ENCODE results near the gene RIT2.

DNA sequence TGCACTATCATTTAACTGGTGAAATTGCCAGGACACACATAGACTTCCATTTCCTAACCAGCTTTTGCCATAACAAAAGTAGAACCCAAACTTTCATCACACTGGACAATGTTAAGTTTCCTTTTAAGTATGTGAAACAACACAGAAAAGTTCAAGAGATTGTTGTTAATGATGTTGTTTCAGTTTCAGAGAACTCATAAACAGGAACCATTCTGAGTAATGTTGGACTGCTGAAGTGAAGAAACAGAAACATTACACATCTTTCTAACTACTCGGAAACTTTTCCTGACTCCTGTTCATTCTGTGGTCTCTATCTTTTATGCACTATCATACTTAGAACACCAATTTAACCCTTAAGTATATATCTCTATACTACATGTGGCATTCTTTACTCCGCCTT lies 179.2 kb downstream of the RIT2 start:
- TF ChIP-seq, protein P1, sequence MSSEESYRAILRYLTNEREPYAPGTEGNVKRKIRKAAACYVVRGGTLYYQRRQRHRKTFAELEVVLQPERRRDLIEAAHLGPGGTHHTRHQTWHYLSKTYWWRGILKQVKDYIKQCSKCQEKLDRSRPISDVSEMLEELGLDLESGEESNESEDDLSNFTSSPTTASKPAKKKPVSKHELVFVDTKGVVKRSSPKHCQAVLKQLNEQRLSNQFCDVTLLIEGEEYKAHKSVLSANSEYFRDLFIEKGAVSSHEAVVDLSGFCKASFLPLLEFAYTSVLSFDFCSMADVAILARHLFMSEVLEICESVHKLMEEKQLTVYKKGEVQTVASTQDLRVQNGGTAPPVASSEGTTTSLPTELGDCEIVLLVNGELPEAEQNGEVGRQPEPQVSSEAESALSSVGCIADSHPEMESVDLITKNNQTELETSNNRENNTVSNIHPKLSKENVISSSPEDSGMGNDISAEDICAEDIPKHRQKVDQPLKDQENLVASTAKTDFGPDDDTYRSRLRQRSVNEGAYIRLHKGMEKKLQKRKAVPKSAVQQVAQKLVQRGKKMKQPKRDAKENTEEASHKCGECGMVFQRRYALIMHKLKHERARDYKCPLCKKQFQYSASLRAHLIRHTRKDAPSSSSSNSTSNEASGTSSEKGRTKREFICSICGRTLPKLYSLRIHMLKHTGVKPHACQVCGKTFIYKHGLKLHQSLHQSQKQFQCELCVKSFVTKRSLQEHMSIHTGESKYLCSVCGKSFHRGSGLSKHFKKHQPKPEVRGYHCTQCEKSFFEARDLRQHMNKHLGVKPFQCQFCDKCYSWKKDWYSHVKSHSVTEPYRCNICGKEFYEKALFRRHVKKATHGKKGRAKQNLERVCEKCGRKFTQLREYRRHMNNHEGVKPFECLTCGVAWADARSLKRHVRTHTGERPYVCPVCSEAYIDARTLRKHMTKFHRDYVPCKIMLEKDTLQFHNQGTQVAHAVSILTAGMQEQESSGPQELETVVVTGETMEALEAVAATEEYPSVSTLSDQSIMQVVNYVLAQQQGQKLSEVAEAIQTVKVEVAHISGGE (tag by site-specific recombination; conservative IDR thresholded peaks at IDR 0.05; ENCODE audit: low read depth): no peak
- TF ChIP-seq IKZF3 (tag by site-specific recombination; IDR thresholded peaks at IDR 0.05): no peak
- no peak for TF ChIP-seq WT1 (tag by site-specific recombination; IDR thresholded peaks at IDR 0.05)
- TF ChIP-seq, protein P2, sequence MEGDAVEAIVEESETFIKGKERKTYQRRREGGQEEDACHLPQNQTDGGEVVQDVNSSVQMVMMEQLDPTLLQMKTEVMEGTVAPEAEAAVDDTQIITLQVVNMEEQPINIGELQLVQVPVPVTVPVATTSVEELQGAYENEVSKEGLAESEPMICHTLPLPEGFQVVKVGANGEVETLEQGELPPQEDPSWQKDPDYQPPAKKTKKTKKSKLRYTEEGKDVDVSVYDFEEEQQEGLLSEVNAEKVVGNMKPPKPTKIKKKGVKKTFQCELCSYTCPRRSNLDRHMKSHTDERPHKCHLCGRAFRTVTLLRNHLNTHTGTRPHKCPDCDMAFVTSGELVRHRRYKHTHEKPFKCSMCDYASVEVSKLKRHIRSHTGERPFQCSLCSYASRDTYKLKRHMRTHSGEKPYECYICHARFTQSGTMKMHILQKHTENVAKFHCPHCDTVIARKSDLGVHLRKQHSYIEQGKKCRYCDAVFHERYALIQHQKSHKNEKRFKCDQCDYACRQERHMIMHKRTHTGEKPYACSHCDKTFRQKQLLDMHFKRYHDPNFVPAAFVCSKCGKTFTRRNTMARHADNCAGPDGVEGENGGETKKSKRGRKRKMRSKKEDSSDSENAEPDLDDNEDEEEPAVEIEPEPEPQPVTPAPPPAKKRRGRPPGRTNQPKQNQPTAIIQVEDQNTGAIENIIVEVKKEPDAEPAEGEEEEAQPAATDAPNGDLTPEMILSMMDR (tag by site-specific recombination; IDR thresholded peaks at IDR 0.05): no peak
- TF ChIP-seq ZNF211 (tag by site-specific recombination; IDR thresholded peaks at IDR 0.05; ENCODE audit: low read depth): no peak
- TF ChIP-seq ZNF654 (tag by site-specific recombination; IDR thresholded peaks at IDR 0.05; ENCODE audit: low read depth): no peak
